GM19397 (cell line): Measurements from ENCODE around the gene MAP1LC3B.

Experiments used
- ATAC-seq: cut with Tn5 transposase; IDR thresholded peaks from one replicate; pipeline ENCODE4 v1.9.1; 2021; ENCODE audit warnings: mild to moderate bottlenecking, moderate library complexity; ENCODE audit not compliant: unreplicated experiment

MAP1LC3B gene

GRCh38 chr16:87407511-87408112 lies 15.5 kb downstream of the MAP1LC3B start:
- no peak for ATAC-seq

GRCh38 chr16:87409153-87409552 lies 17.0 kb downstream of the MAP1LC3B start:
- ATAC-seq: no peak

DNA sequence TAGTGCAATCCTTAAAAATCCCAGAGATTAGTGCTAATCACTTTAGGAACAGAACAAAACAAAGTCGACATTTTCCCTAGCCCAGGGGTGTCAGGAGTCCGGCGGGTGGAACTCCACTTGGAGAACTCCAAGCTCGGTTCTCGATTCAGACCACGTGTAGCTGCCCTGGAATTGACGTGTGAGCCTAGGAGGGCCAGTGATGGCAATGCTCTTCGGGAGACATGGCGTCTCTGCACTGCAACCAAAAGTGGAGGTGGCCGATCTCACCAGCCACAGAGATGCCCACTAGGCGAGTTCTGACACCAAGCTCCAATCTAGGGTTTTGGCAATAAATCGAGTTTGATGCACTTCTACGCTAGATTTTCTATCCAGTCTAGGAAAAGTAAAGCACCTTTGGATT lies 17.6 kb downstream of the MAP1LC3B start:
- no peak for ATAC-seq

DNA sequence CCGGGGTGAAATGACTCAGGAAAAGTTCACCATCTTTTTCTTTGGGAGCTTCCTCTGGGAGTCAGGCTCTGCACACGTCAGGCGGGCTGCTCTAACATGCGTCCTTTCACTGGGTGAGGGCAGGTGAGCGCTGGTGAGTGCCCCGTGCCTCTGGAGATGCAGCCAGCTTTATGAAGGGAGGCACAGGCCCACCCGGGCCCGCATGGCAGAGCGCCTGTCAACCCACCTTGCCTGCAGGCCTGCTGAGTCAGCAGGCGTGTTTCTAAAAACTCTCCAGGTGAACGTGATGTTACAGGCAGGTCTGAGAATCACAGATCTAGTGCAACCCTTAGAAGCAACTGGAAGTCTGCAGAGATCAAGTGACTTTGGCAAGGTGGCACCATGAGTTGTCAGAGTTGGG lies 18.4 kb downstream of the MAP1LC3B start:
- no peak for ATAC-seq

DNA sequence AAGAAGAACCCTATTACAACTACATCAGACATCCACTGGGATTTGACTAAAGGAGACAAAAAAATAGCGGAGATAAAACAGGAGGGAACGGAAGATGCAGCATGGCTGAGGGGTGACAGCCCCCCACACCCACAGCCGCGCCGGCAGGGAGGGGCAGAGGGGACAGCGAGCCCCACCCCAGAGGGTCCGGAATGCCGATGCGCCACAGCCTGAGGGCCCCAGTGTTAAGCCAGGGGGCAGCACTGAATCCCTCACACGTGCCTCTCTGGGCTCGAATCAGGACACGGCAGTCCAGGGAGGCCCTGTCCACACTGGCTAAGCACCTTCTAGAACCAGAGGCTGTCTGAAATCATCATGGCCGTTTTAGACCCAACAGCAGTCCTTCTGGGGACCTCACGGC lies 18.8 kb downstream of the MAP1LC3B start:
- ATAC-seq: no peak

DNA sequence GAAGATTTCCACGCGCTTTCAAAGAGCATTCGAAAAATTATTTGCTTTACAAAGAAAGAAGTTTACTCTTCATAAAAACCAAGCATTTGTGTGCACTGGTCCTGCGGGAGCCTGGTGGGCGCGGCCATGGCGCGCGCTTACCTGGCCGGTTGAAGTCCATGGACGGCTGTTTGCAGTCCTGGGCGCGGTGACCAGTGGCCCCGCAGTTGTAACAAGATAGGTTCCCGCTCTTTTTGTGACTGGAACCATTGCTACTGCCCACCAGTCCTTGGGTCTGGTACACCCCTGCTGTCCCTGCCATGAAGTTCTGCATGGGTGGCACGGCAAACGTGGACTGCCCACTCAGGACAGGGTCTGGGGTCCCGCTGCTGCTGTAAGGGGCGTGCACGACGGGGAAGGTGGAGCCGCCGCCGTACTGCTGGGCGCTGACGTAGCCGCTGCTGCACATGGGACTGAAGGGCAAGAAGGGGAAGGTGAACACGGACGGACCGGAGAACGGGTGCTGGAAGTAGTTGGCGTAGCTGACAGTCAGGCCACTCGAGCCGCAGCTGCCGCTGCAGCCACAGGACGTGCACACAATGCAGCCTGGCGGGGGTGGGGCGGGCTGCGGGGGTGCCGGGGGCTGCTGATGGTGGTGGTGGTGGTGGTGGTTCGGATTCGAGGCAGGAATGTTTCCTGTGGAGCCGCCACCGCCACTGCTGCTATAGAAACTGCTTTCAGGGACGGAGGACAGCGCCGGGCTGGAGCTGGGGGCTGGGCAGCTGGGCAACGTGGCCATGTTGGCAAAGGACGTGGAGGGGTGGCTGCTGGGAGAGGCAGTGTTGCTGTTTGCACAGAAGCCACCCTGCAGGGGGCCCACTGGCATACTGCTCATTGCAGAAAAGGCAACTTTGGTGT lies 19.5 kb downstream of the MAP1LC3B start:
- ATAC-seq: no peak

- ATAC-seq: no peak
Observed at GRCh38 chr16:87412371-87412995, 20.3 kb downstream of the MAP1LC3B start.

GRCh38 chr16:87412996-87413421 lies 20.9 kb downstream of the MAP1LC3B start:
- ATAC-seq: no peak

DNA sequence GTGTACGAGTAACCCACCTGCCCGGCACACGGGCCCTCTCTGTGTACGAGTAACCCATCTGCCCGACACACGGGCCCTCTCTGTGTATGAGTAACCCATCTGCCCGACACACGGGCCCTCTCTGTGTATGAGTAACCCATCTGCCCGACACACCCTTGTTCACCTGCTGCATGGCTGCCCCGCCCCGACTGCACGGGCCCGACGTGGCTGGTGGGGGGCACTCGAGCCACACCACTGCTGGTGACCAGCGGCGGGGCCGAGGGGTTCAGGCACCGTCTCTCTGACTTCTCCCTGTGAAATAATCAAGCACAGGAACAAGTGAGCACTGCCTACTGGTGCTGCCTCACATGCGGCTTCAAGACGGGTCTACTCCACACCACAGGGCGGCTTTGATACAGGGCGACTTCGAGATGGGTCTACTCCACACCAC lies 22.1 kb downstream of the MAP1LC3B start:
- ATAC-seq: no peak

DNA sequence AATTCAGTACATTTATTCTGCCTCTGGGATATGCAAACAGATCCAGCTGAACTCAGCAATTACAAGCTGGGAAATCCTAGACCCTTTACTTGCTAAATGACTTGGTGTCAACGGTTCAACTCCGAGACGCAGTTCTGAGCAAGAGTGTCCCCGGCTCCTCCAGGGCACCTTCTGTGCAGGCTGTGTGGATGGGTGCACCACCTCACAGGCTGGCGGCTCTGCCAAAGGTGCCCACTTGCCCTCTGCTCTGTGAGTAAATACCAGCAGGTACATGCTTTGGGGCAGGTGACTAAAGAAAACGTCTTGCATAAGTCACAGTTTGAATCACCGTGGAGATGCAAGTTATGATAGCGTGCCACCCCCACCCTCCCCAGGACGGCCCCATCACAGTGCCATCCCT lies 23.3 kb downstream of the MAP1LC3B start:
- no peak for ATAC-seq

- no peak for ATAC-seq
Observed at GRCh38 chr16:87416826-87417527, 24.8 kb downstream of the MAP1LC3B start.

DNA sequence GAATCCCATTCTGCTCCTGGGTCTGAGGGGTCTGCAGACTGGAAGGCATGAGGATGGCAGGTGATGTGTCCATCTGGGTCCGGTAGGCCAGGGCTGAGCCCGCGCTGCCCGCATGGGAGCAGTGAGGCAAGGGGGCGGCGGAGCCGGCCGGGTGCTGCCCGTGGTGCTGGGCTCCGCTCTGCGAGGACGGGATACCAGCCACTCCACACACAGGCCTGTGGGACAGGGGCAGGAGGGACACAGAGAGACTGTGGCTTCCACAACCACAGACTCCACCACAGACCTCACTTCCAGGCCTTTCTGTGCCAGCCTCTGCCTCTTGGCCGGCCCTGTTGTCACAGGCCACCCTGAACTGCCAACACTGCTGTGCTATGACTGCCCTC lies 25.4 kb downstream of the MAP1LC3B start:
- ATAC-seq: no peak

DNA sequence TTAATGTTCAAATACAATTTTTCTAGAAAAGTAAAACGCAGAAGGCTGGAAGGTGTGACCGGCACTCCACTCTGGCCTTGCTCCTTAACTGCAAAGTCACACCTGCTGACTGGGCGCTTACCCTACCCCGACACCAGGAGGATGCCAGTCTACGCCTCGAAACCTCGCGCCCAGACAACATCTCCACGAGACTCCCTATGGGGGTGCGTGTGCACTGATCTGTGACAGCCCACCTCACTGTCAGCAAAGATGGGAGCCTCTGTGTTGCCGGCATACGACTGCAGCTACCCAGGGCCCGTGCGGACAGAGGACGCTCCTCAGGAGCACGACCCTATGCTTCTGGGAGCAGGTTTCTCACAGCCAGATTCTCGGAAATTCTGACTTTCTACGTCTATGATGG lies 26.1 kb downstream of the MAP1LC3B start:
- no peak for ATAC-seq

GRCh38 chr16:87418644-87419043 lies 26.5 kb downstream of the MAP1LC3B start:
- no peak for ATAC-seq

- ATAC-seq: no peak
Observed at GRCh38 chr16:87420026-87421002, 28.2 kb downstream of the MAP1LC3B start.

DNA sequence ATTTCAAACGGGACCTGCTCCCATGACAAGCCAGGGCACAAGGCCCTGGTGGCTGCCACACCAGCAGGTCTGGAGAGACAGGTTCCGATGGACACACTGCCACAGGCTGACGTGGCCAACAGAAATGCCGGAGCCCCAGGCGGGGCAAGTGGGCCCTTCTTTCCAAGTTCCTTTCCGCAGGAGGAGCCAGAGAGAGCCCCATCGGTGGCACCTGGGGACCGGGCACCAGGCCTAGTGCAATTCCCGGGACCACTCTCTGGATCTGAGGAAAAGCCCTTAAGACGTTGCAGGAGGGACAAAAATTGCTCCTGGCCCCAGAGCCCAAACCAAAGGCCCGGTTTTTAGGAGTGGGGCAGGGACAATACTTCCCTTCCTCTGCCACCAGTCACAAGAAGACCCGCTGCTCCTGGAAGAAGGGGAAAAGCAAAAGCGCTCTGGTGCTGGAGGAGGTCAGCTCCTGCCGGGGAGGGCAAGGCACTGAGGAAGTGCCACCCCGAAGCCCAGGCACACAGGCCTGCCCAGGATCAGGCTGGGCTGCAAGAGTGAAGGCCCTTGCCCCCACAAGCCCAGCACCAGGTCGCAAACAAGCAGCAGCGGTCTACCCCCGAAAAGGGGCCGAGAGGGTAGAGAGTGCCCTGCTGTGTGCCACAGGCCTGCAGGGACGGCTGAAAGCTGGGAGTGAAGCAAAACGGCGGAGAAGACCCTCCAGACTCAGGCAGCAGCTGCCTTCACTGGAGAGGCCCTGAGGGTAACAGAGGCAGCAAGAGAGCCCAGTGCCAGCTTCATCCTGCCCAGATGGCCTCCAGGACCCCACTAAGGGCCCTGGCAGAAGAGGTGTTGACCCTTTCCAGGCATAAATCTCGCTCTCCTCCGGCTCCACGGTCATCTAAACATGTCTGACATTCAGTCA lies 29.1 kb downstream of the MAP1LC3B start:
- no peak for ATAC-seq

DNA sequence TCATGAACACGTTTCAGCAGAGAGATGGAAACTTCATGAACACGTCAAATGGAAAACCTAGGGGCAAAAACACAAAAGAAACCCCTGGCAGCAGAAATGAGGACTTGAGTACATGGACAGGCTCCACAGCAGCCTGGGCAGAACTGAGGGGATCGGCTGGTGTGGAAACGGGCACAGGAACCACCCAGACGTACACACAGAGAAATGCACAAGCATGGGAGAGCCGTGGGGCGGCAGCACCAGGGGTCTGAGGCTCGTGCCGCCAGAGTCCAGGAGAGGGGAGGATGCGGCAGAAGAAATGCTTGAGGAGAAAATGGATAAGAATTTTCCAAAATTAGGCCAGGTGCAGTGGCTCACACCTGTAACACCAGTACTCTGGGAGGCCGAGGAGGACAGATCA lies 30.0 kb downstream of the MAP1LC3B start:
- no peak for ATAC-seq

DNA sequence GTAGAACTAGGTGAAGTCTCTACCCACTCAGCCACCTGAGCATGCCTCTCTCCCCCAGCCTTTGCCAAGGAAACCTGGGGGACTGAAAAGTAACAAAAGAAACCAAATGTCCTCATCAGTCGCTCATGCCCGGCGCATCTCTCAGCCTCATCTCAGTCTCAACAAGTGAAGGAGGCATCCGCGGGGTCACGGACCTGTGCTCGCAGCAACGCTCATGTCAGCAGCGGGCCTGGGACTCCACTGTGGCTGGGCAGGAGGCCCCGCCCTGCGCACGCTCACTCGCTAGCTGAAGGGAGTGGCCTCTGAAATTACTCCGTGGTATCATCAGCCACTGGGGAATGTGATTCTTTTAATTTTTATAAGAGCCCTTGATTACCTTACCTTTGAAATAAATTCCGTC lies 31.3 kb downstream of the MAP1LC3B start:
- no peak for ATAC-seq

GRCh38 chr16:87424266-87424665 lies 32.1 kb downstream of the MAP1LC3B start:
- no peak for ATAC-seq
